A549 treated with CpdA at 1 μM for 4 hours (cell line): ENCODE data around the gene CCDC47. TPM values are rescaled to one million over a fixed set of nuclear protein-coding genes. Genes with fewer than 3 reads are reported as not detected.

Experiments used
- total RNA-seq: library from RNA; stranded (reverse); fragments of 200-300 nt; extraction: Qiagen RNA extraction; gene quantifications from 5 replicates; pipeline ENCODE4 v1.2.3, GENCODE V29; 2022; ENCODE audit warnings: low read depth

CCDC47 gene, protein sequence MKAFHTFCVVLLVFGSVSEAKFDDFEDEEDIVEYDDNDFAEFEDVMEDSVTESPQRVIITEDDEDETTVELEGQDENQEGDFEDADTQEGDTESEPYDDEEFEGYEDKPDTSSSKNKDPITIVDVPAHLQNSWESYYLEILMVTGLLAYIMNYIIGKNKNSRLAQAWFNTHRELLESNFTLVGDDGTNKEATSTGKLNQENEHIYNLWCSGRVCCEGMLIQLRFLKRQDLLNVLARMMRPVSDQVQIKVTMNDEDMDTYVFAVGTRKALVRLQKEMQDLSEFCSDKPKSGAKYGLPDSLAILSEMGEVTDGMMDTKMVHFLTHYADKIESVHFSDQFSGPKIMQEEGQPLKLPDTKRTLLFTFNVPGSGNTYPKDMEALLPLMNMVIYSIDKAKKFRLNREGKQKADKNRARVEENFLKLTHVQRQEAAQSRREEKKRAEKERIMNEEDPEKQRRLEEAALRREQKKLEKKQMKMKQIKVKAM
- total RNA-seq, result 95.5 to 152 TPM (median 102 TPM) in 5 replicates

DNA sequence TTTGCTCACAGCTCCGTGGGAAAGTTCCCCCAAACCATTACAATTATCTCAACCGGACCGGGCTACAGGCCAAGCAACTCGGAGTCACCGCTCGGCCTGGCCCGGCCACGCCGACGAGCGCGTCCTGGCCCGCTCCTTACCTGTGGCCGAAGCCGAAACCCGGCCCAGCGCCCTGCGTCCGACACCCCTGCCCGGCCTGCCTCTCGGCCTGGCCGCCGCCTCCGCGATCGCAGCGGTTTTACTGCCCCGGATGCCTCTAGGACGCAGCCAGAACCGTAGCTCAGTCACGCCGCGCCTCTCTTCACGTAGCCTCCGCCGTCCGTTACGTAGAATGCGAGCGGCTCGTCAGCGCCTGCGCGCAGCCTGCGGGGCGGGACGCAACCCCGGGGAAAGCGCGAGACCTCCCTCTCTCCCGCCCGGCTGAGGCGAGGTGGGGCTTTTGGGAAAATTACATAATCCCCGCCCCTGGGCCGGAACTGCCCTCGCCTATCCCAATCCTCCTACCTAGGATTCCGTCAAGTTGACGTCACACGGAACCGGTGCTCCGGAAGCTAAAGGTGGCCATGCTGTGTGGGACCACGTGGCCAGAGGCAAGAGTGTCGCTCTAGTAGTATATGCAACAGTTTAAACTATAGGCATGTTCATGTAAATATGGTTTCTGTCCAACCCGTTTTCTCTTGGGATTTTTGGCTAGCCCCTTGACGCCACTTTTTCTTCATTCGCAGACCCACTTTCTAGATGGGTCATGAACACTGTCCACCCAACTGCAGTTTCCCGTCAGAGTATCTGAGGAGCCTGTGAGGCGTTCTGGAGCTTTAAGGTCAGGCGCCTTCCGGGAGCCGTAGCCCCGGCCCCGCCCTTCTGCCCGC, at the start of gene CCDC47:
TSS of gene CCDC47 (minus strand) at position 326 of the 869 bp plus-strand sequence. CDS start 7,422 bp downstream, outside the sequence.

DNA sequence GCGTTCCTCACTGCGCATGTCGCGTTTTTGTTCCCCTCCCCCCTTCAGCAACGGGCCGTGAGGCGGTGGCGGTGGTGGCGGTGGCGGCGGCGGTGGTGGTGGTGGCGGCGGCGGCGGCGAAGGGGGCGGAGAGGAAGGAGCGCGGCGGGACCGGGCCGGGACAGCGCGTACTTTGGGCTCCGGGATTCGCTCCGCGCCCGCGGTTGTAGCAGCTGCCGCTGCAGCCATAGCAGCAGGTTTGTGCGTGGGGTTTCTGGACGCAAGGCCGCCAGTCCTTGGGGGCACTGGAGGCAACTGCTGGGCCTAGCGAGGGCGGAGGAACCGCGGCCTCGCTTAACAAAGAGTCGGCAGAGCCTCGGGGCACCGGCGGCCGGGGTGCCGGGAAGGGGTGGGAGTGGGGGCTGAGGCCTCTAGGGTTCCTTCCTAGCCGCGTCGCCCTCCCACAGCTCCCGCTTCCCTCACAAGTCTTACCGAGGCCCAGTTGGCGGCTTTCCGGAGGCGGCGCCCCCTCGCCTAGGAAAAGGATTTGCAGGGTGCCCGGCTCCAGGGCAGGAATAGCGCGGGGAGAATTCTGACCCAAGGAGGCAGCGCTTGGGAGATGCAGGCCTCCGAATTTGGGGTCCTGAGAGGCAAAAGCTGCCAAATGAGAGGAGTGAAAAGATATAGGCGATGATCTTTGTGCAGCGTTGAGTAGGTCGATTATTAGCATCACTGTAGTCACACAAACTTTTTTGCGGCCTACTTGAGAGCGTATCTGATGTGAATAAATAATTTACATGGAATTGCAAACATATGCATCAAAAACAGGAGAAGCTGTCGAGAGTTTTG, 958 bp upstream of the CCDC47 start, which contains the start of gene DDX42:
TSS of gene DDX42 (plus strand) at position 30 of the 828 bp plus-strand sequence. CDS start 12,880 bp downstream, outside the sequence.

DNA sequence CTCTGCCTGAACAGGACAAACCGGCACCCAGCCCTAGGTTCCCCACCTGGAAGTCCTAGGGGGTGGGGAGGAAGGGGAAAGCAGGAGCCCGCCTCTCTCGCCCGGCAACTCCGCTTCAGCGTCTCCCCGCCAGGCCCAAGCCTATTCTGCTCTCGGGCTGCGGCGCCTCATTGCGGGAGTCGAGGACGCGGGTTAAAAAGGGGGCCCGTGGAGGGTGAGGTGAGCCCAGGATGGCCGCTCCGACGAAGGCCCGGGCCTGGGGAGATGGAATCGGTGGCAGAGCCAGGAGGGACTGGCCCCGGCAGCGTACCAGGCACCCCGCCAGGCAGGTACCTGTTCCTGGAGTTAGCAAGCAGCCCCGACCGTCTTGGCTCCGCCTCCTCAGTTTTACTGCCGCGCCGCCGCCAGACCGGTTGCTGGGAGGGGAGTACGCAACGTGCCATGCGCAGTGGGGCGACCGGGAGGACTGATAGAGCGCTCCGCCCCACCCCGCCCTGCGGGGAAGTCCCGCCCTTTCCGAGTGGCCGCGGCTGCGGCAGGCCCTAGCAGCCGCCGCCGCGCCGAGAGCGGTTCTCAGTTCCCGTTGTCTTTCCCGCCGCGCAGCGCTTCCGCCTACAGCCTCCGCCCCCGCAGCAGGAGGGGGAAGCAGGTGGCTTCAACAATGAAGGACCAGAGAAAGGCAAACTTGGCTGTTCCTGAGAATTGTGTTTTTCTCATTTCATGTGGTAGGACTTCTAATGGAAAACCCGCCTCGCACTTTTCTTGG, 31.8 kb downstream of the CCDC47 start, which contains the start of gene STRADA:
TSS of gene STRADA (minus strand) at position 392 of the 766 bp plus-strand sequence. CDS start 13,430 bp downstream, outside the sequence.

DNA sequence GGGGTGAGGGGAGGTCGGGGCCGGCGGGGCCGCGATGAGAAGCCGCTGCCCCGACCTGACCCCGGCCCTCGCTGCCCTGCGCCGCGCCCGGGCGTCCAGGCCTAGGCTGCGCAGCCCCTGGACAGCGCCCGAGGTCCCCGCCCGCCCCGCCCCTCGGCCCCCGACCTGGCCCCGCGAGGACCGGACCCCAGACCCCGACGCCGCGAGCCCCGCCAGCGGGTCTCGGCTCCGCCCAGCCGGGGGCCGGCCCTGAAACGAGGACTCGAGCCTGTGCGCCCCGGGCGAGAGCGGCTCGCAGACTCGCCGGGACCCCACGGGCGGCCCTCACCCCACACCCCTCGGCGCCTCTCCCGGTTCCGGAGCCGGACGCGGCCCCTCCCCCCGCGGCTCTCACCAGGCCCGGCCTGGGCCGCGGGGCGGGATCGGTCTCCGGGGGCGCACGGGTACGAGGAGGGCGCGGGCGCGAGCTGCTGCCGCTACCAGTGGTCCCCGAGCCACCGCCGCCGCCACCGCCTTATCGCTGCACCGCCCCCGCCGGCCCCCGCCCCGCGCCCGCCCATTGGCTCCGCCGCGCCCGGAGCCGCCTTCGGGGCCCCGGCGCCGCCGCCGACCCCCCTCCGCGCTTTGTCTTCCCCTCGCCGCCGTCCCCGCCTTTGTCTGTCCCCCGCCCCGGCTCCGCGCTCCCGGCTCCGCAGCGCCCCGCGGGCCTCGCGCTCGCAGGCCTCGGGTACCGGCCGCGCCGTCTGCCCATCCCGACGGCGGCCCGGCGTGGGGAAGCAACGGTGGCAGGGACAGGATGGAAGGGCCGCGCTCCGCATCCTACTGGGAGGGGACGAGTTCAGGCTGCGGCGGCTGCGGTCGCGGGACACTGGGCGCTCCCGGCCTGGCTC, 73.5 kb downstream of the CCDC47 start, which contains the start of gene LIMD2:
TSS of gene LIMD2 (minus strand) at position 488 of the 890 bp plus-strand sequence. CDS start 827 bp downstream, outside the sequence.

Other genes starting within 250 kb of the CCDC47 start
- 45.4 to 64.5 TPM (median 61.0 TPM) in 5 replicates for gene DCAF7, start 223.1 kb downstream of the CCDC47 start, total RNA-seq
- 49.0 to 56.3 TPM (median 54.1 TPM) in 5 replicates for gene TACO1, start 172.7 kb downstream of the CCDC47 start, total RNA-seq
- 13.7 to 18.0 TPM (median 16.9 TPM) in 5 replicates for gene MAP3K3, start 151.2 kb downstream of the CCDC47 start, total RNA-seq
- 9.4 to 14.6 TPM (median 10.9 TPM) in 5 replicates for gene LIMD2, start 73.5 kb downstream of the CCDC47 start, total RNA-seq
- 25.8 to 28.1 TPM (median 25.9 TPM) in 5 replicates for gene STRADA, start 31.8 kb downstream of the CCDC47 start, total RNA-seq
- gene DDX42, start 573 bp upstream of the CCDC47 start, total RNA-seq, result 83.1 to 119 TPM (median 85.6 TPM) in 5 replicates
- 215 to 246 TPM (median 223 TPM) in 5 replicates for gene PSMC5, start 53.8 kb upstream of the CCDC47 start, total RNA-seq
- gene FTSJ3, start 54.1 kb upstream of the CCDC47 start, total RNA-seq, result 59.7 to 74.3 TPM (median 61.0 TPM) in 5 replicates
- 53.0 to 66.3 TPM (median 61.3 TPM) in 5 replicates for gene SMARCD2, start 69.1 kb upstream of the CCDC47 start, total RNA-seq
- gene CSH2, start 100.1 kb upstream of the CCDC47 start, total RNA-seq, result not detected in 5 replicates
- gene GH2, start 108.3 kb upstream of the CCDC47 start, total RNA-seq, result not detected in 5 replicates
- gene CSH1, start 123.0 kb upstream of the CCDC47 start, total RNA-seq, result not detected in 5 replicates
- not detected in 5 replicates for gene CSHL1, start 137.7 kb upstream of the CCDC47 start, total RNA-seq
- gene GH1, start 145.2 kb upstream of the CCDC47 start, total RNA-seq, result not detected in 5 replicates
- gene CD79B, start 158.7 kb upstream of the CCDC47 start, total RNA-seq, result not detected in 5 replicates
- 0.03 to 0.10 TPM (median 0.07 TPM) in 5 replicates for gene SCN4A, start 199.3 kb upstream of the CCDC47 start, total RNA-seq
- gene PRR29, start 224.8 kb upstream of the CCDC47 start, total RNA-seq, result 0.73 to 1.3 TPM (median 0.97 TPM) in 5 replicates
- gene ICAM2, start 247.0 kb upstream of the CCDC47 start, total RNA-seq, result 0.07 to 0.14 TPM in 2 of 5 replicates, not detected in the others